Measurements from ENCODE around the gene HOXA11.
A peak's percentile ranks its signal among the peaks of the same experiment; 100 is the strongest.

Gene HOXA11

DNA sequence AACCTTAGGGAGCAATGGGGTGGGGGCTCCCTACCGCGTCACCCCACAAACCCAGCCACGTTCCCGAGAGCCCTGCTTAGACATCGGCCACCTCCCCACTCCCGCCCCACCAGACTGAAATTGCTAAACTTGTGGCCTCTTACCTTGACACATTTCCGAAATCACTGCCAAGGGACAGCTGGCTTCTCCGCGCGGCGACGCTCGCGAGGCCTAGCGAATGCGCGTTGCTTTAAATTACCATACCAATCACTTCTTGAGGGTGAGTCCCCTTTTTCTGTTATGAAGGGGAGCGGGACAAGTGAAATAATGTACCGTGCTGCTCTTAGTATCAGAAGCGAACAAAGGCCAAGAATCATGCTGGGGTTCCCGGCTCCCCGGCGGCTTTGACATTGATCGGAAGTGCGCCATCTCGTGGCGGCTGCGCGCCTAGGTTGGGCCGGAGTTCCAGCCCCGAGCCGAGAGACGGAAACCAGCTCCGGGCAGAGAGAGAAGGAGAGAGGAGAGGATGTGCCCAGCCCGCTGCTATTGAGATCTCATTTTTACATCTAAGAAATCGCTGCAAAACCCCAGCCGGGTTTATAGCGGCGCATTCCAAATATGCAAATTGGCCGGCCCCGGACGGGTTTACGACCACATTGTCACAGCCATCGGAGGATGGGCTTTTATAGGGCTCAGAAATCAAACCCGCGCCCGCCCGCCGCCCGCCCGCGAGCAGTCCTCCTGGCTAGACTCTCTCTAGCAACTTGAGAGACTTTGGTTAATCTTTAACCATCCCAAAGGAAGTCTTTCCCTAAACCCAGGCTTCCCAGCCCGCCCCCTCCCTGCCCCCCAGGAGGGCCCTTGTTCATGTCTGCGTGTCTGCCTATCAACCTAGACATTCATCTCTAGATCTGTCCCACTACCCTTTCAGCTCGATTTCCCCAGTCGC, 5.3 kb downstream of the HOXA11 start:
- peak; percentile 65 for DNase-seq

DNA sequence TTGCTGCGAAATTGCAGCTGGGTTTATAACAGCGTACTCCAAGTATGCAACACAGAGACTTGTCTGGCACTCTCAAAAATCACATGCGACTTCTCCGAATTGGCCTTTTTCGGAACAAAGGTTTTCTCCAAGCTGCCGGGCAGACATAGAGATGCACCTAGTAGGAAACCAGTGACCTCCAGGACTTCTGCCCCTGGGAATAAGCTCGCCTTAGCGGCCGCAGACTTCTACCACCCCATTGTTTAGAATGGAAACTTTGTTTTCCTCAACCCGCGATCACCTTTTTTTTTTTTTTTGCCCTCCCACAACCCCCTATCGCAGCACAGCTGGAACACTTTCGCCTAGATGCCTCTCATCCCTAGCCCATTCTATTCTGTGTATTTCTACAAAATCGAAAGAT, 6.0 kb downstream of the HOXA11 start:
- DNase-seq: no peak

DNA sequence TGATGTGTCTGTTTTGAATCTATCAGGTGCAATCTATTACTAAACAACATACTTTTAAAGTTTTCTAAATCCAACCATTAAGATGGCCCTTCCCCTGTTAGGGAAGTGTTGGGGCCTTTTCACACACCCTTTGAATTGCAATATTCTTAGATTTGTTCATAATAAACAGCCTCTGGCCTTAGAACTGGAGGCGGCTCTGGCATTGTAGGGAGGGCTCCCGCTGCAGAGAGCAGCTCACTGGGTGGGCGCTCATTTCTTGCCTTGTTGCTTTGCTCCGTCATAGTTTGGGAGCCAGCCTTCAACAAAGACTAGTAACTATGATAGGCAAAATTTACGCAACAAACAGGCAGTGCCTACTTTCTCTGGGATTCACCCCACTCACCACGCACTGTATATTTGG, 6.7 kb downstream of the HOXA11 start:
- DNase-seq: no peak

DNA sequence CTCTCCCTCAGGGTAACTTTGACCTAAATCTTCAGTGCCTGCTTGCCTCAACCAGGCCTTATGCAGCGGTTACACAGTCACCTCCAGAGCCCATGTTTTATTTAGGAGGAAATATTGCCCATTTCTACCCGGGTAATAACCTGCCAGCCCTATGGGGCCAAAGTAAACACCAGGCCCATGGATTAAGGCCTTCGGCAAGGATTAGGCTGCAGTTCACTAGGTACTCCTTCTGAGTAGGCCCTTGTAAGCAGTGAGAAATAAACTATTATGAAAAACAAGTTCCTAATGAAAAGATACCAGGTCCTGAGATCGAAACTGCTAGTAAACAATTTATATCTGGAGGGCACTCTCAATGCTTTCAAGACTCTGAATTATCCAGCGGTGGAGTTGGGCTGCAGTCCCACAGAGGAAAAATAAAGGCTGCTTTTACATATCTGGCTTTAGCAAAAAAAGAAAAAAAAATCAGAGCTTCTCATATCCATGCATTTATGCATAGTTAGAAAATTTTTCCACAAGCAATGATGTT, 7.2 kb downstream of the HOXA11 start:
- DNase-seq: no peak

DNA sequence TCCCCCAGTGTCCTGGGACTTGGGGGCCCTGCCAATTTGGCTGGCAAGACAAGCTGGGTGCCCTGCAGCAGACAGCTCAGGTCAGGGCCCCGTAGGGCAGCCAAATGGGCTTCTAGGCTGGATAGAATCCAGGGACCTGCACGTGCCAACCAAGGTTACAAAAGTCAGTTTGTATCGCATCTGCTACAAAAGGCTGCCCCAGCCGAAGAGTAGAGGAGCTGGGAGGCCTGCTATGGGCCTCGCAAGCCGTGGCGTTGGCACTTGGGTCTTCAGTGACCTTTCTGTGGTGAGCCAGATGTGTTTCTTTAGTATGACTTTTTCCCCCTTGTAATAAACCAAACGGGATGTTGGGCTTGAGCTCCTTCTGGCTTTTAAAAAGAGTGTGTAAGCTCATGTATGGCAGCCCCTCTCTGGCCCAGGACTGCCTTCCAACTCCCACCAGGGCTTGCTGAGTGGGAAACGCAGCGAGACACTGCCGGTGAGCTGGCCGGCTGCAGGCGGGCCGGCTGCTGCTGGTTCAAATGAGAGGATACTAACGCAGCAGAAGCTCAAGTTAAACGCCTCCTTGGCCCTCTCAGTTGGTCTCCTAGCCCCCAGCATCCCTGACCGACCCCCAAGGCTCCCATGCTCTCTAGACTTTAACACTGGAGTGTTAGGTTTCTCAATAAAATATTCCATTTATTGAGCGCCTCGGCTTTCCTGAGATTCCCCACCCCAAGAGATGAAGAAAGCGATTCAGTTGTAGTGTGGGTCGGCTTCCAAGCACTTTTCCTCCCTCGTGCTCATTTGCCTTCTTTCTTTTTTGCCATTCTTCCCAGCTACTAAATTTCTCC, 7.9 kb downstream of the HOXA11 start:
- no peak for DNase-seq

DNA sequence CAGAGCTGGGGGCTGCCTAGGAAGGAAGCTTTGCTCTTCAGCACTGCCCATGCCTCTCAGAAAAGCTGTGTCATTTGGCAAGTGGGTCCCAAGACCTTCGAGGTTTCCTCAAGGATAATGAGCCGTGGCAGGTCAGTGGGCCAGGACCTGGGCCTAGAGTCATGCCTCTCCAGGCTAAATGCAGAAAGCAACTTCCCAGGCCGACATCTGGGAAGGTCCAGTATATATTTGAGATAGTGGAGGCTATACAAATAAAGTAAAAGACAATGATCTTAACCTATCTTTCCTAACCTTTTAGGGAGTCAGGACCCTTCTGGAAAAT, 8.5 kb downstream of the HOXA11 start:
- no peak for DNase-seq

DNA sequence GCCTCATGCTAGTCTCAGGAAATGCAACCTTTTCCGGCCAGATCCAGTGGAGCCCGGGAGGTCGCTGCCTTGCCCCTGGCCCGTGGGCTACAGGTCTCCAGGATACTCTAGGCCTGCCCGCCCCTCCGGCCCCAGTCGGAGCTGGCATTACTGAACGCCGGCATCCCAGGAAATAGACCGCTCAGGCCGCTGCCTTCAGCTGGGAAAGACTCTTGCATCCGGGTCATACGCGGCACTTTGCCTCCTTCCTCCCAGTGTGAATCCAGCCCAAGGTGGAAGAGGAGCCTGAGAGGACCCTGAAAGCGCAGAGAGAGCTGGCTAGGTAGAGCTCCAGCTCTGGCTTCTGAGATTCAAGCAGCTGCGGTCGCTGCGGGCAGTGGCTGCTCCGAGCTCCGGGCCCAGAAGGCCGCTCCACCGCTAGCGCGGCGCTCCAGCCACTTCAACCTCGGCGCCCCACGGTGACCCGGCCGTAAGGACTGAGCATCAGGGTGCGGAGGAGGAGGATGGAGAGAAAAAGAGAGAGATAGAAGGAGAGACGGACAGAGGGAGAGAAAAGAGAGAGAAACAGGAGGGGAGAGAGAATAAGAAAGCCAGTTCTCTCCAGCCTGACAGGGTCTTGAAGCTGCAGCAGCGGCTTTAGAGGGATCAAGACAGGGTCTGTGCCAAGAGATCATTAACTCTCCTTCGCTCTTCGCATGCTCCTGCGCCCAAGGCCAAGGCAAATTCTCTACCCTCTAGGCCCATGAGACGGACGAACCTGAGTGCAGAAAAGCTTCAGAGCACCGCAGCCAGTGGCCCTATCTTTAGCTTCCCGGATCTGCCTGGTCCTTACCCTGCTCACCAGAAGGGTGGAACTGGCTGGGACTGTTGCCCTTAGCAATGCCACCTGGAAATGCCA, 9.2 kb downstream of the HOXA11 start:
- no peak for DNase-seq

DNA sequence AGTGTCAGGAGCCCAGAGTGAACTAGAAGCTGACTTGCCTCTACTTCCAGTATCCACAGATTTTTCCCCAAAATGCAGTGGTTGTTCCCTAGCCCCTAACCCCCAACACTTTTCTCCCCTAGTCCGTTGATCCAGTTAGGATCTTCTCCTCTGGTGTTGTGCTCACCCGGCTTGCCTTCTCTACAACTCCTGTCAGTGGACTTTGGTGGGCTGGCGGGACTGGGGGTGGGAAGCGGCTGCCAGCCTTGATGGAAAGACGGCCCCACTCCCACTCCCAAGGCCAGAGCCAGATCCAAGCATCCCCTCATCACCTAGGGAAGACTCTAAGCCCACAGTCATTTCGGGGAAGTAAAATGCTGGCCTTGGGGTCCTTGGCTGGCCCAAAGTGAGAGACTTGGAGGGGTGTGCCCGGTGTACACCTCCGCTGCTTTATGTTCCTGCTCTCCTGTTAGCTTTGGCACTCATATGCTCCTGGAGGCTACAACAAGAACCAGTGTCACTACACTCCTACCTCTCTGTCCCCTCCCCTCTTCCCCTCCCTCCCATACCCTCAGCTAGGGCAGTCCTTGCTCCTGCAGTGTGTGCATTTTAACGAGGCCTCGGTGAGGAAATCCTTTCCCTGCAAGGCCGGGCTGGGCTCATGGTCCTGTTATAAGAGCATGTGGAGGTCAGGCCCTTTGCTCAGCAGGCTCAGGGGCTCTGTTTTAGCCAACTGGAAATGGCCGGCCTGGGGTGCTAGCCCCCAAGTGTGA, 10.0 kb downstream of the HOXA11 start:
- no peak for DNase-seq

DNA sequence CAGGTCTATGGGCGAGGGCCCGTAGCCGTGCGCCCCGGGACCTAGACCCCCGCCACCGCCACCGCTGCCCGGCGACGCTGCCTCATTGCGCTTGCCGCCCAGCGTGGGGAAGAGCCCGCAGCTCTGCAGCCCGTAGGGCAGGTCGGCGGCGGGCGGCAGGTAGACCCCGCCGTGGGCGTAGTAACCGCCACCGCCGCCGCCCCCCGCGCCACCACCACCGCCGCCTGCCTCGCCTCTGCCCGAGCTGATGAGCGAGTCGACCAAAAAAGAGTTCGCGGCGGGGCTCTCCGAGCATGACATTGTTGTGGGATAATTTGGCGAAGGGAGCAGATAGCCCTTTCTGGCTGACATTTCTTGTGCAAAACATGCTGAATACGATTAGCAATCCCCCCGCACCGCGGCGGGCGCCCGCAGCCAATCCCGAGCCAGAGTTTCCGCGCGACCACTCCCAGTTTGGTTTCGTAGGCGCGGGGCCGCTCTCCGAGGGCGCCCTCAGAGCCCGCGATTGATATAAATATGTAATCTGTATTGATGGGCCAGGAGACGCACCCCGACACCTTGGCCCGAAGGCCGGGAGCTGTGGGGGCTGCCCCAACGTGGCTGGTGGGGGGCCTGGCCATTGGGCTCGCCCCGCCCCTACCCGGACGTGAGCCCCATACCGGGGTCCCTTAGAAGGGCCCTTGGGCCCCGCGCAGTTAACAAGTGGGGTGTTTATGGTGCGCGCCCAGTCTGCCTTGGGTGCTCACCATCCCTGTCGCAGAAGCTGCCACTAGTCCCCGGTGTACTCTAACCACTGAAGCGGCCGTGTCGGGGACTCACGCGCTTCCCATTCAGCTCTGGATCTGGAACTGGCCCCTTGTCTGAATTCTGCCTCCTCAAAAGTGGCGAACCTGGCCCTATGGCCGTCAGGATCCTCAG, 10.8 kb downstream of the HOXA11 start, which contains the start of gene HOXA10:
Gene HOXA10 (minus strand): TSS at position 365 of the 918 bp plus-strand sequence. CDS start 14 bp downstream, at position 351.
- DNase-seq: no peak

DNA sequence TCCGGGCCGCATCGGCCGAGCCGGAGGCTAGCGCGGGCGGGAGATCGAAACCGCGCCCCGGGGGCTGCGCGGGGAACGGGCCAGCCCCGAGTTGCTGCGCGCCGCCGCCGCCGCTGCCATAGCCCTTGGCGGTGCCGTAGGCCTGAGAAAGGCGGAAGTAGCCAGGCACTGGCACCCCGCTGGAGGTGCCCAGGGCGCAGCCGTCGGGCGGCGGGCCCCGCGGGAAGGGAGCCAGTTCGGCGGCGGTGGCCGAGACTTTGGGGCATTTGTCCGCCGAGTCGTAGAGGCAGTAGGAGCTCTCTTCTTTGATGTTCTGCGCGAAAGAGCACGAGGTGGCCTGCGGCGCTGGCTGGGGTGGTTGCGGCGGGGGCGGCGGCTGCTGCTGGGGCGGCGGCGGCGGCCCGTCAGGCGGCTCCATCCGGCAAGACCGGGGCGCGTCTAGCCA, 11.5 kb downstream of the HOXA11 start:
- no peak for DNase-seq

DNA sequence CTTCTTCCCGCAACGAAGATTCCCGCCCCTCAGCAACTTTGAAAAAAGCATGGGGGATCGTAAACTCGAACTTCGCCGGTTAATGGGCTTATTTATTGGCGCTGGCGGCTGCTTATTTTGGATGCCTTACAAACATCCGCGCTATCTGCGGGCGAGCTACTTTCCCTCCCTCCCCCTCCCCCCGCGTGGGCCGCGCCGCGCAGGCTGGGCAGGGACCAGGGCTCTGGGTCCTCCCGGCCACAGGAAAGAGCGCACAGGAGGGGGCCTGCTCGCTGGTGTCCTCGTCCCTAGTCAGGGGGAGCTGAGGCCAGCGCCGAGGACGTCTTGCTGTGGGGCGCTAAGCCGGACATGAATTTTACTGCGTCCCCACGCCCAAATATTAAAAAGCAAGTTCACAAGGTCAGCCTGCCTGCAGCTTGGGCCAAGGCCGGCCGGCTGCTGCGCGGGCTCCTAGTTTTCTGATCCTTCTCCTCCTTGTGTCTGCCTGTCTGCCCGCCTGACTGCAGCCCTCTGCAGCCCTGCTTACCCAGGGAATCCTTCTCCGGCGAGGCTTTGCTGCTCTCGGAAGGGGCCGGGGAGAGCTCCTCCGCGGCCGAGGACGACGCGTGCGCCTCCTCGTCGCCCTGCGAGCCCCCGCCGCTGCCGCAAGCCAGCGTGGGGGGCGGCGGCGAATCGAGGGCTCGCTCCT, 12.1 kb downstream of the HOXA11 start:
- no peak for DNase-seq

DNA sequence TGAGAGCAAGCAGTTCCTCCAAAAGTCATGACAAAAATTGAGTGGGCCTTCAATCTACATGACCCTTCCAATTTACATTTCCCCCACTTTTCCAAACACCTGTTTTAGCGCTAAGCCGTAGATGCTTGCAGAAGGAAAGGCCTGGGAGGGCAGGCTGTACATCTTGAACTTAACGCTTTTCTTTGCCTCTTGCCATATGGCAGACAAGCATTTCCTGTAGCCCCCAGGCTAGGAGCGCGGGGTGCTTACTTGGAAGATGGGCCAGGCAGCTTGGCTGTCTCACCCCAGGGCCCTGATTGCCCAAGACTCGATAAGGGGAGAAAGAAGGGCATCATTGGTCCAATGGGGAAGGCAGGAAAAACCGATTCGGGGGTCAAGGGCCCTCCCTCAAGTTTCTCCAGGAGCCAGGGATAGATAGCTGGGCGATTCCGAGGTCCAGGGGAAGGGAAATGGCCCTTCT, 12.7 kb downstream of the HOXA11 start:
- no peak for DNase-seq

DNA sequence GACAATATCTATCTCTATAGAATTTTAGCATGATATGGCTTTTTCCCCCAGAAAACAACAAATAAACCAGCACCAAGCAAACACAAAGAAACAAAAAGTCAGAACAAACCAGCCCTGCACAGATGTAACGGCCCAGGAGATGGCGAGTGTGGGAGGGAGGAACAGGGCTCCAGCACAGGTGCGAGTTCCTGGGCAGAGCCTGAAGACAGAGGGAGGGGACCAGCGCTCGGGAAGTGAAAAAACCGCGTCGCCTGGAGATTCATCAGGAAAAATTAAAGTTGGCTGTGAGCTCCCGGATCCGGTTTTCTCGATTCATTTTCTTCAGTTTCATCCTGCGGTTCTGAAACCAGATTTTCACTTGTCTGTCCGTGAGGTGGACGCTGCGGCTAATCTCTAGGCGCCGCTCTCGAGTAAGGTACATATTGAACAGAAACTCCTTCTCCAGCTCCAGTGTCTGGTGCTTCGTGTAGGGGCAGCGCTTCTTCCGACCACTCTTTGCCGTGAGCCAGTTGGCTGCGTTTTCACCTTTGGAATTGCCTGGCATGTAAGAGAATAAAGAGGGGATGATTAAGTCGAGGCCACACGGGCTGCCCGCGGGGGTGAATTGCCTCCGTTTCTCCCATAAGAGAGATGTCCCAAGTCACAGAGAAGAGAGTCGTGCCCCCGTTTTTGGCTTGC, 13.3 kb downstream of the HOXA11 start:
- no peak for DNase-seq

DNA sequence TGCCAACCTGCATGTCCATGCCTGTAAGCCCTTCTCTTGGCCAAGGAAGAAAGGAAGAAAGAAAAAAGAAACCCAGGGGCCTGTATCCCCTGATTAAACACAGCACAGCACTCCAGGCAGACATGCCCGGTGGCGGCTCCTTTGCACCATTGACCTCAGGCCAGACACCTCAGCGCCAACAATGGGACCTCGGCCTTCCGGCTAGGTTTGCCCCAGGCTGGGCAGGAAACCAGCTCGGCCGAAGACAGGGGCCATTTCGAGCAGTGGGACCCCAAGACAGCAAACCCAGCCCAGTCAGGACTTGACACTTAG, 13.8 kb downstream of the HOXA11 start:
- no peak for DNase-seq

DNA sequence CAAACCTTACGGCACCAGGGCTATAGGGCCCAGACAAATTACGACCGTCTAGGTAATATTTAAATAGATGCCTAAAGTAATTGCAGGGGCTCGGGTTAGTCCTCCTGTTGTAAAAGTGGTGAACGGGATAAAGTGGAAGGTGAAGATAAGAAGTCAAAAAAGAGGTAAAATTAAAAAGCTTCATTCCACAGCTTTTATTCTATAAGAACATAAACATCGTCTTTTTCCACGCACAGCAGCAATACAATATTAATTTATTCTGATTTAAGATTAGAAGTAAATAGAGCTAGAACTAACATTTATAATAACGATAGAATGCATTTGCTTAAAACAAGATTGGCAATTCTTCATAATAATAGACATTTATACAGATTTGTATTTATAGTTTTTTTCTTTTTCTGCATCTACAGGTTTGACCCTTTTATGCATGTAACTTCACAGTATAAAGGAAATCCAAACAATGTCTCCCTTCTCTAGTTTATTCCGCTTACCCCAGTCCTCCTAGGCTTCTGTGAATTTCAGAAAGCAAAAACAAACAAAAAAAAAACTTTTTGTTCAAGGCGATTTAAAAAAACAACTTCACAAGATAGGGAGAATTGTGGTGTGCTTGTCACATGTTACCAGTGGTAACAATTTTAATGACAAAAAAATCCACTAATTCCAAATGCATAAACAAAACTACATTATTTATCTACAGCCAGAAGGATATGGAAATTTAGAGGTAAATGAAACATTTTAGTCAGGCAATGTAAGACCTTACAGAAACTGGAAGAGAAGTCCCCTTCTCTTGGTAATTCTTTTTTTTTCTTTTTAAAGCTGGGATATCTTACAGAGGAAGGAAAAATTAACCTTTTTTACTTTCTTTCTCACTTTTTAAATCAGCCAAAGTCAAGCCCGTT, 14.4 kb downstream of the HOXA11 start:
- no peak for DNase-seq

DNA sequence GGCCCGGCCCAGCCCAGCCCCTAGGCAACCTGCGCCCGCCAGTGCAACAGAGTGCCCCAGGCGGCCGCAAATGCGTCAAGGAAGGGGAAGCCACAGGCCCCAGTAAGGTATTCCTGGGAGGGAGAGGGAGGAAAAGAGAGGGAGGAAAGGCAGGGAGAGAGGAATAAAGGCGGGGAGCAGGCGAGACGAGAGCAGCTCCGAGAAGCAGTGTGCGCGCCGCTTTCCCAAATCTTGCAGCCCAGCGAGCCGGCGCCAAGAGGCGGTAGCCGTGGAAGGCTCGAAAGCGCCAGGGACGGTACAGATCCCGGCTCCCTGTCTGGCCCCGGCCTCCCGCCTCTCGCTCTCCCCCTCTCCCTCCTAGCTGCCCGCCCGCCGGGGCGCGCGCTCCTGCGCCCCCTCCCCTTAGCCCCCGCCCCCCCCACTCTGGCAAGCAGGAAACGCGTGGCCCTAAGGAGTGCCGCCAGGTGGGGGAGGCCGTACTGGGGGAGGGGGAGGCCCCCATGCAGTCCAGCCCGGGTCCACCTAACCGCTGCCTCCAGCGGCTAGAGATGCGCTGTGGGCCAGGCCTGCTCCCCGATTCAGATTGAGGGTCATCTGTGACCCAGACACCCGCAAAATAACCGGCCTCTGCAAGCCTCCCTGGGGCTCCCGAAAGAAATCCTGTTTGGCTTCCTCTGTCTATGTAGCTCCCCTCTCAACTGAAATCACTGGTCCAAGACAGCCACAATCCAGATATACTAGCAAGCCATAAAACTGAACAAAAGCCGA, 15.2 kb downstream of the HOXA11 start:
- no peak for DNase-seq

DNA sequence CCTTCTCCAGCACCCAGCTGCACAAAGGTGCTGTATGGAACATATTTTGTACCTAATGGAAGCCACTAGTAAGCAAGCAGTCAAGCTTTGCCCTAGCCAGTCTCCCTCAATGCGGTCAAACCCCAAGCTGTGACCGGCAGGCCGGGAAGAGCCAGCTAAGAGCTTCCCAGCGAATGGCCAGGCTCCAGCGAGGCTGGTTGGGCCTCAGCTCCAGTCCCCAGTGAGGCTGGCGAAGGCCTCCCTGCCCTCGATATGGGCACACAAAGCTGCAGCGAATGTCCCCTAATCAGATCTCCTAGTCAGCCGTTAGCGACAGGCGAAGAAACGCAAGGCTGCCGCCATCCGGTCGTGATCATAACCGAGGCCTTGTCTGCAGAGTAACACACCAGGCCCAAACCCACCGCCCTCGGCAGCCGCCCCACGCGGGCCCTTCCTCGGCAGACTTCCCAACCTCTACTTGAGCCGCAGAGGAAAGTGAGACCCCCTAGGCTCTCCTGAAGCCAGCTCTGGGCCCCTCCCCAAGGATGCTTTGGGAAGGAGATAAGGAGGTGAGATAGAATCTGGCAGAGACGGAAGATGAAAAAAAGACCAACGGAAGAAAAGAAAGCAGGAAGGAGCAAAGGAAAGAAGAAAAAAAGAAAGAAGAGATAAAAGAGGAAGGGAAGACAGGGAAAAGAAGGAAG, 16.6 kb downstream of the HOXA11 start:
- no peak for DNase-seq

Data from stimulated activated CD4-positive, alpha-beta T cell treated with anti-CD3 and anti-CD28 coated beads, Interleukin-12 subunit alpha, Interleukin-12 subunit beta, amount 100 ng/mL, for 4 hours (primary cell).